Activated CD4-positive, alpha-beta T cell treated with anti-CD3 and anti-CD28 coated beads for 36 hours (primary cell): ENCODE measurements around the gene COL5A1. TPM values are rescaled to one million over a fixed set of nuclear protein-coding genes. Genes with fewer than 3 reads are reported as not detected.
"Not testable (repeated sequence)": the region's sequence is repeated elsewhere in the genome, so short reads cannot be mapped to it uniquely, and the experiment has no call there.

Experiments used
- ATAC-seq: fragments of 200-7000 bp; cut with Tn5 transposase; one replicate; pipeline ENCODE4 v1.10.0; 2021; ENCODE audit warnings: mild to moderate bottlenecking, moderate library complexity
- CTCF ChIA-PET: fragments of 350-600 bp; sonication (Branson Sonifier 250); formaldehyde crosslinking; loops from one replicate; lab custom pipeline; 2021; ENCODE audit warnings: antibody characterized with exemption; lab: Charles Lee
- POLR2A ChIA-PET: fragments of 350-600 bp; sonication (Branson Sonifier 250); formaldehyde crosslinking; loops from one replicate; lab custom pipeline; 2021; ENCODE audit warnings: antibody characterized with exemption, inconsistent platforms; lab: Charles Lee
- DNase-seq: peaks from one replicate; pipeline ENCODE4 v3.0.0-alpha.2; 2020
- H3K27ac Mint-ChIP-seq: one replicate; pipeline ENCODE4 v1.8.0; 2021; ENCODE audit warnings: mixed read lengths
- H3K27me3 Mint-ChIP-seq: one replicate; pipeline ENCODE4 v1.8.0; 2021; ENCODE audit warnings: mixed read lengths
- H3K36me3 Mint-ChIP-seq: one replicate; pipeline ENCODE4 v1.8.0; 2021; ENCODE audit warnings: low read depth, mixed read lengths
- H3K4me1 Mint-ChIP-seq: one replicate; pipeline ENCODE4 v1.8.0; 2021; ENCODE audit warnings: mixed read lengths
- H3K4me3 Mint-ChIP-seq: one replicate; pipeline ENCODE4 v1.8.0; 2021; ENCODE audit warnings: mild to moderate bottlenecking, moderate library complexity, mixed read lengths
- H3K9me3 Mint-ChIP-seq: one replicate; pipeline ENCODE4 v1.8.0; 2021; ENCODE audit warnings: low read depth, mixed read lengths
- intact Hi-C, 2 experiments: fragments of 100-400 bp; cut with DNase I in 1 of 2; cut with micrococcal nuclease in 1 of 2; formaldehyde crosslinking; loops; one replicate each; pipeline versions ENCODE4 v1.14.2 to v1.15.1; 2022 to 2024; cut with DNase I, micrococcal nuclease
- total RNA-seq, 2 experiments: library from RNA; stranded (reverse); gene quantifications; one replicate each; pipeline ENCODE4 v1.2.3, GENCODE V29; 2021

Gene COL5A1
- total RNA-seq, 2 experiments from 2014 or later: 0.07 to 0.16 TPM

DNA sequence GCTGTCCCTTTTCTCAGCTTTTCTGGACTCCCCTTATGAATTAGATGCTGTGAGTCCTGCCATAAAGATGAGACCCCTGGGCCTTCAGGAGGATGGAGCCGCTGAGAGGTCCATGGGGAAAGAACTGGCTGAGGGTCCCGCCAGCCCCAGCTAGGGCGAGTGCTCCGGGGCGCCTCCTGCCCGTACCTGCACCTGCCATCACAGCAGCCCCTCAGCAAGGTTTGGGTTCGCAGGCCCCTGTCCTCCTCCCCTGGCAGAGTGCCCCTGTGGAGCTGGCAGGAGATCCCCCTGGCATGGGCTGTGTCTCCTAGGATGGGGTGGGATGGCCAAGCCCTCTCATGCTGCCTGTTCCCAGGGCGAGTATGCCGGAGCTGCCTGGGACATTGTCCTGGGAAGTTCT is 64.2 kb downstream of the COL5A1 start:
- ATAC-seq: no peak
- no peak for DNase-seq
- H3K4me3 Mint-ChIP-seq: no peak overlapping the region
- no peak overlapping the region for H3K27ac Mint-ChIP-seq
- no peaks in the 10 kb centered on the region for H3K4me1 Mint-ChIP-seq
- intact Hi-C loops: loop anchor here in 1 of 2 experiments (10.0 kb wide), 1 partner anchor 709 kb away; no protein-coding TSS in a partner anchor
- H3K27me3 Mint-ChIP-seq: no peaks in the 10 kb centered on the region
- H3K9me3 Mint-ChIP-seq: no peaks in the 10 kb centered on the region
- ChIA-PET CTCF (interaction anchor here (0.6 to 1.1 kb wide), 3 partner anchors 12 to 963 kb away, joined by 3 read pairs; no protein-coding TSS in a partner anchor), POLR2A (no interaction called here)
- H3K36me3 Mint-ChIP-seq: no peaks in the 10 kb centered on the region

- intact Hi-C loops: loop anchor here in 1 of 2 experiments (10.0 kb wide), 1 partner anchor 708 kb away; no protein-coding TSS in a partner anchor
- no peaks in the 10 kb centered on the region for H3K9me3 Mint-ChIP-seq
- no peak overlapping the region for H3K4me3 Mint-ChIP-seq
- DNase-seq: no peak
- H3K27ac Mint-ChIP-seq: no peak overlapping the region
- H3K36me3 Mint-ChIP-seq: no peaks in the 10 kb centered on the region
- ChIA-PET POLR2A (no interaction called here), CTCF (interaction anchor here (0.6 to 1.1 kb wide), 4 partner anchors 9 to 964 kb away, joined by 3 to 4 read pairs (median 3); no protein-coding TSS in a partner anchor)
- no peak for ATAC-seq
- no peaks in the 10 kb centered on the region for H3K27me3 Mint-ChIP-seq
- H3K4me1 Mint-ChIP-seq: no peaks in the 10 kb centered on the region
These were observed 64.9 kb downstream of the COL5A1 start for GRCh38 chr9:134706522-134706921.

DNA sequence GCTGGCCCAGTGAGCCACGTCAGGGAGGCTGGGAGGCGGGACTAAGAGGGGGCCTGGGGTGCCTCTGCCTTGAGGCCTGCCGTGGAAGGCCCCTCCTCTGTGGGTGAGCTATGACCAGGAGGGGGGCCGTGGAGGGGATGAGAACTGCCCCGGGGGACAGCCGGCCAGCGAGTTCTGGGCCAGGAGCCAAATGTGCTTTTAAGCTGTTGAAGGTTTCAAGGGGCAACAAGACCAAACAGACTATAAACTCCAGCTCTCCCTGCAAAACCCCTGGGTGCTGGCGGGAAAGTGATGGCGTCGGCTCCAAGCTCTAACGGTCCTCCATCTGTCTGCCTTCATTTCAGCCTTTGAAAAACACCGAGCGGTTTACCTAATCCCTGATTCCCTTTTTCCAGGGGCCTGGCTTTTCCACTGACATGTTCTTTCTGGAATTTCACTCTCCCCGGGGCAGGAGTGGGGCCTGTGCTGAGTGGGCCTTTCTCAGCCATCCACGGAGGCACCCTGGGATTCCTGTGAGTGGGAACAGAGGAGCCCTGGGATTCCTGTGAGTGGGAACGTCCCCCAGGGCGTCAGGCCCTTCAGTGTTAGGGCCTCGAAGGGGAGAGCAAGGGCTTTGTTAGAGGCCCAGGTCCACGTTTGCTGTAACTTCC is 65.6 kb downstream of the COL5A1 start:
- DNase-seq (no peak), ATAC-seq (no peak)
- intact Hi-C loops: loop anchor here in 1 of 2 experiments (10.0 kb wide), 1 partner anchor 708 kb away; no protein-coding TSS in a partner anchor
- H3K27ac Mint-ChIP-seq: no peak overlapping the region
- no peak overlapping the region for H3K4me3 Mint-ChIP-seq
- H3K36me3 Mint-ChIP-seq: no peaks in the 10 kb centered on the region
- H3K9me3 Mint-ChIP-seq: no peaks in the 10 kb centered on the region
- no peaks in the 10 kb centered on the region for H3K27me3 Mint-ChIP-seq
- no peaks in the 10 kb centered on the region for H3K4me1 Mint-ChIP-seq
- ChIA-PET CTCF (interaction anchor here (0.9 kb wide), 1 partner anchor 9 kb away, joined by 4 read pairs; no protein-coding TSS in a partner anchor), POLR2A (no interaction called here)

- Mint-ChIP-seq H3K4me3 (no peak overlapping the region), H3K36me3 (no peaks in the 10 kb centered on the region), H3K27ac (no peak overlapping the region), H3K27me3 (no peaks in the 10 kb centered on the region), H3K9me3 (no peaks in the 10 kb centered on the region), H3K4me1 (no peaks in the 10 kb centered on the region)
- intact Hi-C loops: loop anchor here in 1 of 2 experiments (10.0 kb wide), 1 partner anchor 707 kb away; no protein-coding TSS in a partner anchor
- ChIA-PET POLR2A (no interaction called here), CTCF (no interaction called here)
- ATAC-seq: no peak
- DNase-seq: no peak
These were observed 66.4 kb downstream of the COL5A1 start for GRCh38 chr9:134707731-134708671.

DNA sequence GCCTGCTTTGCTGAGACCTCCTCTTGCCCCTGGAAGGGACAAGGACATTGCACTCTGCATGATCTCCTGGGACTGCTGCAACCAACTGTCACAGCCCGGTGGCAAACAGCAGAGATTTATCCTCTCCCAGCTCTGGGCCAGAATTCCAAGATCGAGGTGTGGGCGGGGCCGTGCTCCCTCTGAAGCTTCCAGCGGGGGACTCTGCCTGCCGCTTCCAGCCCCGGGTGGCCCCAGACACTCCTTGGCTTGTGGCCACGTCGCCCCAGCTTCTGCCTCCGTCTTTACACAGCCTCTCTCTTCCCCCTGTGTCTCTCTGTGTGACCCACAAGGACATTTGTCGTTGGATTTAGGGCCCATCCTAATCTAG is 67.1 kb downstream of the COL5A1 start:
- Mint-ChIP-seq H3K4me3 (no peak overlapping the region), H3K27me3 (no peaks in the 10 kb centered on the region), H3K9me3 (no peaks in the 10 kb centered on the region), H3K4me1 (no peaks in the 10 kb centered on the region), H3K36me3 (no peaks in the 10 kb centered on the region), H3K27ac (no peak overlapping the region)
- intact Hi-C loops: loop anchor here in 1 of 2 experiments (10.0 kb wide), 1 partner anchor 706 kb away; no protein-coding TSS in a partner anchor
- ChIA-PET CTCF (no interaction called here), POLR2A (no interaction called here)
- DNase-seq (no peak), ATAC-seq (no peak)

- no peak overlapping the region for H3K27ac Mint-ChIP-seq
- H3K4me1 Mint-ChIP-seq: no peaks in the 10 kb centered on the region
- CTCF ChIA-PET: no interaction called here
- ATAC-seq (no peak), DNase-seq (no peak)
- intact Hi-C loops: loop anchor here in 1 of 2 experiments (10.0 kb wide), 1 partner anchor 705 kb away; no protein-coding TSS in a partner anchor
- POLR2A ChIA-PET: no interaction called here
- no peaks in the 10 kb centered on the region for H3K9me3 Mint-ChIP-seq
- no peak overlapping the region for H3K4me3 Mint-ChIP-seq
- no peaks in the 10 kb centered on the region for H3K36me3 Mint-ChIP-seq
- H3K27me3 Mint-ChIP-seq: no peaks in the 10 kb centered on the region
These were observed 68.1 kb downstream of the COL5A1 start for GRCh38 chr9:134709512-134710270.

DNA sequence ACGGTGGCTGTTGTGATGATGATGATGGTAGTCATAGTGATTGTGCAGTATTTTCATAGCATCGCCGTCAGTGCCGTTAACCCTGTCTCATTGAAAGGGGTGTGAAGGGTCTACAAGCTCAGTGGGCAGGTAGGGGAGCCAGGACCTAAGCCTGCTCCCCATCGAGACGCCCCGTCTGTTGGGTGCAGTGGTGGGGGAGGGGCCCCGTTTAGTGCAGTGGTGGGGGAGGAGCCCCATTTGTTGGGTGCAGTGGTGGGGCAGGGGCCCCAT is 68.6 kb downstream of the COL5A1 start:
- H3K27ac Mint-ChIP-seq: no peak overlapping the region
- no peaks in the 10 kb centered on the region for H3K27me3 Mint-ChIP-seq
- DNase-seq: no peak
- intact Hi-C loops: no loop called here
- ChIA-PET CTCF (no interaction called here), POLR2A (no interaction called here)
- ATAC-seq: no peak
- no peaks in the 10 kb centered on the region for H3K9me3 Mint-ChIP-seq
- H3K4me1 Mint-ChIP-seq: no peaks in the 10 kb centered on the region
- no peak overlapping the region for H3K4me3 Mint-ChIP-seq
- no peaks in the 10 kb centered on the region for H3K36me3 Mint-ChIP-seq

GRCh38 chr9:134710901-134711300 is 69.3 kb downstream of the COL5A1 start:
- no peaks in the 10 kb centered on the region for H3K9me3 Mint-ChIP-seq
- ChIA-PET CTCF (no interaction called here), POLR2A (no interaction called here)
- H3K4me1 Mint-ChIP-seq: no peaks in the 10 kb centered on the region
- ATAC-seq (no peak), DNase-seq (no peak)
- H3K27ac Mint-ChIP-seq: no peak overlapping the region
- H3K36me3 Mint-ChIP-seq: no peaks in the 10 kb centered on the region
- intact Hi-C loops: no loop called here
- H3K27me3 Mint-ChIP-seq: no peaks in the 10 kb centered on the region
- no peak overlapping the region for H3K4me3 Mint-ChIP-seq

GRCh38 chr9:134712243-134712642 is 70.6 kb downstream of the COL5A1 start:
- Mint-ChIP-seq H3K4me3 (no peak overlapping the region), H3K36me3 (no peaks in the 10 kb centered on the region), H3K9me3 (no peaks in the 10 kb centered on the region), H3K4me1 (no peaks in the 10 kb centered on the region), H3K27me3 (no peaks in the 10 kb centered on the region), H3K27ac (no peak overlapping the region)
- no peak for ATAC-seq
- ChIA-PET CTCF (no interaction called here), POLR2A (no interaction called here)
- intact Hi-C loops: no loop called here
- no peak for DNase-seq

- no peaks in the 10 kb centered on the region for H3K36me3 Mint-ChIP-seq
- ATAC-seq: no peak
- intact Hi-C loops: no loop called here
- H3K9me3 Mint-ChIP-seq: no peaks in the 10 kb centered on the region
- no peak overlapping the region for H3K4me3 Mint-ChIP-seq
- DNase-seq: no peak
- no peaks in the 10 kb centered on the region for H3K4me1 Mint-ChIP-seq
- H3K27me3 Mint-ChIP-seq: no peaks in the 10 kb centered on the region
- CTCF ChIA-PET: no interaction called here
- POLR2A ChIA-PET: no interaction called here
- no peak overlapping the region for H3K27ac Mint-ChIP-seq
These were observed 71.3 kb downstream of the COL5A1 start for GRCh38 chr9:134712926-134713325.

DNA sequence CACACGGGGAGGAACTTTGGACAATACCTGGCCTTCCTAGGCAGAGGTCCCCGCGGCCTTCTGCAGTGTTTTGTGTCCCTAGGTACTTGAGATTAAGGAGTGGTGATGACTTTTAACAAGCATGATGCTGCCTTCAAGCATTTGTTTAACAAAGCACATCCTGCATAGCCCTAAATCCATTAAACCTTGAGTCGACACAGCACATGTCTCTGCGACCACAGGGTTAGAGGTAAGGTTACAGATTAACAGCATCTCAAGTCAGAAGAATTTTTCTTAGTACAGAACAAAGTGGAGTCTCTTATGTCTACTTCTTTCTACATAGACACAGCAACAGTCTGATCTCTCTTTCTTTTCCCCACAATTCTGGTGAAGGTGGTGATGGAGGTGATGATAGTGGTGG is 73.9 kb downstream of the COL5A1 start:
- H3K27me3 Mint-ChIP-seq, POLR2A ChIA-PET, intact Hi-C loops, ATAC-seq, H3K9me3 Mint-ChIP-seq, CTCF ChIA-PET, DNase-seq, H3K36me3 Mint-ChIP-seq, H3K27ac Mint-ChIP-seq, H3K4me3 Mint-ChIP-seq, H3K4me1 Mint-ChIP-seq: not testable (repeated sequence)
